MV-4-11 (cell line): Measurements from ENCODE around the gene HM13.
"Not testable (repeated sequence)": the region's sequence is repeated elsewhere in the genome, so short reads cannot be mapped to it uniquely, and the experiment has no call there.

Source experiments
- DNase-seq: peaks from one replicate; lab custom pipeline; 2025; lab: John Stamatoyannopoulos, UW

The HM13 gene

GRCh38 chr20:31500527-31500926 lies 13.7 kb upstream of the HM13 start:
- DNase-seq: no peak

DNA sequence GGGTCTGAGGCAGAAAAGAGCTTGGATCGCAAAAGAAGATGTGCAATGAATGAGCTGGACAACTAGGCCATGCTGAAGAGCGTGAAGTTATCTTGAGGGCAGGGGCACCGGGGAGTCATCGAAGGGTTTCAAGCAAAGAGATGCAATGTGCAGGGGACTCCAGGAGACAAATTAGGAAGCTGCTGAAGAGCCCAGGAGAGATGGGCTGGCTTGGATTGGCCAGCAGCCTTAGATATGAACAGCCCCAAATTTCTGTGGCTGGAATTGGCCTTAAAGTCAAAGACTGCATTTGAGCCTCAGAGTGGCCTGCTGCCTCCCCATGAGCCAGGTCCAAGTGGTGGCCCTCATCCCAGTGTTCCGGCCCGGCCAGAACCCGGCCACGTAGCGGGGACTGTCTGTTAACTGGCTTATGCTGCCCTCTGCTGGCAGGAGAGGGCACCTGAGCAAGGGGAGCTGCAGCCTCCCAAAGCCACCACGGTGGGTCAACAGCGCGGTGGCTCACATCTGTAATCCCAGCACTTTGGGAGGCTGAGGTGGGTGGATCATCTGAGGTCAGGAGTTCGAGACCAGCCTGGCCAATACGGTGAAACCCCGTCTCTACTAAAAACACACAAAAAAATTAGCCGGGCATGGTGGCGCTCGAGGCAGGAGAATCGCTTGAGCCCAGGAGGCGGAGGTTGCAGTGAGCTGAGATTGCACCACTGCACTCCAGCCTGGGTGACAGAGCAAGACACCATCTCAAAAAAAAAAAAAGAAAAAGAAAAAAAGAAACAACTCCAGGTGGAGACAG lies 11.2 kb upstream of the HM13 start:
- peak; percentile 34 for DNase-seq

GRCh38 chr20:31505903-31506302 lies 8.3 kb upstream of the HM13 start:
- DNase-seq: no peak

DNA sequence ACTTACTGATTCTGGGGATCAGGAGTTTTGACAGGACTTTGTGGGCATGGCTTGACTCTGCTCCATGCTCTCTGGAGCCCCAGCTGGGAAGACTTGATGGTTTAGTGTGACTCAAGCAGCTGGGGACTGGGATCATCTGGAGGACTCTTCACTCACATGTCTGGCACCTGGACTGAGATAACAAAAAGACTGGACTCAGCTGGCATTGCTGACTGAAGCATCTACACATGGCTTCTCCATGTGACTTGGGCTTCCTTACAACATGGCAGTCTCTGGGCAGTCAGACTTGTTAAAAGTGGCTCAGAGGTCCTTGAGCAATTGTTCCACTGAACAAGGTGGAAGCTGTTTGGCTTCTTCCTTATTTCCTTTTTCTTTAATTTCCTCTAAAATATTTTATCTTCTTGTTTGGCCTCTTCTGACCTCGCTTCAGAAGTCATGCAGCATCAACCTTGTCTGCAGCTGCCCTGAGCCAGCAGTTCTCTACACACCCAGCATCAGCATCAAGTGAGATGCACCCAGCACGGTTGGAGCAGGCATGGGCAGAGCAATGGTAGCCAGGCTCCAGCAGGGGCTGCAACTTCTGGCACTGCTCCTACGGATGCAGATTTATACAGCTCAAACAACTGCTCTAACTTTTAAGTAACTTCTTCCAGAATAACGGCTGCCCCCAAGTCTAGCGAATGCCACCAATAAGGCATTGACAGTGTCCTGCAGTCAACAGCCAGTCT lies 5.6 kb upstream of the HM13 start:
- DNase-seq: no peak

GRCh38 chr20:31515072-31515774 lies 981 bp downstream of the HM13 start:
- DNase-seq: no peak

DNA sequence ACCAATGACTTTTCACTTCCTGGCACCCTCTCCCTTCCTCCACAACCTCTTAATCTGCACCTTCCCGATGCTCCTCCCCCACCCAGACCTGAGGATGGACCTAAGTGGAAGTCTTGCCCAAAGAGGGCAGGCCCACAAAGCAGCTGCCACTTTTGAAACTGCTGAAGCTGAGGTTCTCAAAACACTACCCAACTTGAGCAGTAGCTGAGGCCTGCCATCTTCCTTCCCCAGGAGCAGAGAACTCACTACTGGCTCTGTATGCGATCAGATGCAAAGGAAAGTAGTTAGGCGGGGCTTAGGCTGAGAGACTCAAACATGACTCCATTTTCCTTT lies 1.5 kb downstream of the HM13 start:
- DNase-seq: peak; percentile 9

GRCh38 chr20:31516166-31516565 lies 1.9 kb downstream of the HM13 start:
- DNase-seq: no peak

DNA sequence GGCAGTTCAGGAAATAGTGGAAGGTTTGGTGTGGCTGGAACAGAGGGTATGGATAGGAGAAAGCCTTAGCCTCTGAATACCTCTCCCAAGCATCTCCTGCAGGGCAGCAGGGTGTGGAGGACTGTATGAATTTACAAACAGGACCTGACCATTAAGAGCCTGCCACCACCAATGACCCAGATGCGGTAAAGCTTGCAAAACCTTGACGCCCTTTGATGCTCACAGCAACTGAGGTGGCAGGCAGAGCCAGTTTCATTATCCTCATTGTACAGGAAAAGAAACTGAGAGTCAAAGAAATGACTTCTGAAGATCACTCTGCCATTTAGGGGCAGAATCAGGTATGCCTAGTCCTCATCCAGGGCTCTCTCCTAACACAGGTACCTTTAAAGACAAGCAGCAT lies 2.4 kb downstream of the HM13 start:
- no peak for DNase-seq

DNA sequence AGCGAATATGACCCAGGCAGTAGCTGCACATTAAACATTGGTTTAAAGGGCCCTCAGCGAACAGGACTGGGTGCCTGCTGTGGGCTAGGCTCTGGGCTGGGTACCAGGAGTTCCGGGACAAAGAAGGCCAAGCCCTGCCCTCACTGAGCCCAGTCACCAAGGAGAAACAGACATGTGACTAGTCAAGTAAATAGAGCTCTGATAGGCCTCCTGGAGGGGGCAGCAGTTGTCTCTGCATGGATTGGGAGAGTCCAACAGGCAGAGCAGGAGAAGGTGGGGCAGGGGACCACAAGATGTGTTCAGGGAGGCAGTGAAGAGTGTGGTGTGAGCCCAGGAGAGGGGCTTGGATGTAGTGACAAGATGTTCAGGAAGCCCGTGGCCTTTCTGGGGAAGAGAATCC lies 3.1 kb downstream of the HM13 start:
- peak; percentile 27 for DNase-seq

DNA sequence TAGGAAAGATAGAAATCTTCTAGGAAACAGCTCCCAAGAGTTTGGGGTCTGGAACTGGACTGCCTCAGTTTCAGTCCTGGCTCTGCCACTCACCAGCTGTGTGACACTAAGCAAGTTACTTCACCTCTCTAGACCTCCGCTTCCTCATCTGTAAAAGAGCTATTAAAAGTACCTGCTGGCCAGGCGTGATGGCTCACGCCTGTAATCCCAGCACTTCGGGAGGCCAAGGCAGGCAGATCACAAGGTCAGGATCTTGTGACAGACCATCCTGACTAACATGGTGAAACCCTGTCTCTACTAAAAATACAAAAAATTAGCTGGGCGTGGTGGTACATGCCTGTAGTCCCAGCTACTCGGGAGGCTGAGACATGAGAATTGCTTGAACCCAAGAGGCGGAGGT lies 7.0 kb downstream of the HM13 start:
- not testable (repeated sequence) for DNase-seq

DNA sequence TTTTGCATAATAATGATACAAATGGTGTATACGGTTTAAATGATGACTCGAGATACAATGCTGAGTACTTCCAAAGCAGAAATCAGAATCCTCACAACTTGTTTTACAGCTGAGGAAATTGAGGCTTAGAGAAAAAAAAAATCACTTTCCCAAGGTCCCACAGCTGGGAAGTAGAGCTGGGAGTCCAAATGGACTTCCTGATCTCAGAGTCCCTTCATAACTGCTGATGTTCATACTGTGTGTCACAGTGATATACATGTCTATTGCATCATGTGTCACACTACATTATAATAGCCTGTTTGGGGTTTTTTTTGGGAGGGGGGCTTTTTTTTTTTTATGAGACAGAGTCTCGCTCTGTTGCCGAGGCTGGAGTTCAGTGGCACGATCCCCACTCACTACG lies 8.5 kb downstream of the HM13 start:
- no peak for DNase-seq

DNA sequence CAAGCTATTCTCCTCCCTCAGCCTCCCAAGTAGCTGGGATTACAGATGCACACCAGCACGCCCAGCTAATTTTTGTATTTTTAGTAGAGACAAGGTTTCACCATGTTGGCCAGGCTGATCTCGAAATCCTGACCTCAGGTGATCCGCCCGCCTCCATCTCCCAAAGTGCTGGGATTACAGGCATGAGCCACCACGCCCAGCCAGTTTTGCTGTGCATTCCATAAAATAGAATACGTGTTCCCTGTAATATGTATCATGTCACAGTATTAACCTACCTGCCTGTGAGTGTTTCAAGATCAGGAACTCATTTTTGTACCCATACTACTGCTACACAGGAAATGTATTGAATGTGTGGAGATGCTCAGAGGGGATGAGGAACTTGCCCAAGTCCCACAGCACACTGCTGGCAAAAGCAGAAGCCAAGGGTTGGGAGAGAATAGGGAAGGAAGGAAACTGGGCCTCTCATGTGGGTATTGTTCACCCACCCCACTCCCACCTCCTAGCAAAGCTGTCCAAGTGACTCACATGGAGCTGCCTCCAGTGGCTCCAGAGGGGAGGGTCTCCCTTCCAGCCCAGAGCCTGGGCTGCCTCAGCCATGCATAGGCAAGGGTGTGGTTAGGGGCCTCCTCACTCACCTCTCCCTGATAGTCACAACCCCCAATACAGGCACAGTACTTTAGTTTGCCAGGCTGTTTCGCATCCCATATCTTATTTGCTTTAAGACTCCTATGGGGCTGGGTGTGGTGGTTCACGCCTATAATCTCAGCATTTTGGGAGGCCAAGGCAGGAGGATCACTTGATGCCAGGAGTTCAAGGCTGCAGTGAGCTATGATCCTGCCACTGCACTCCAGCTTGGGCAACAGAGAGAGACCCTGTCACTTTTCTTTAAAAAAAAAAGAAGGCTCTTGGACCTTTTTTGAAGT lies 9.4 kb downstream of the HM13 start:
- DNase-seq: peak; percentile 93

- no peak for DNase-seq
Measured at GRCh38 chr20:31527266-31527665, 13.0 kb downstream of the HM13 start.

- no peak for DNase-seq
Measured at GRCh38 chr20:31535298-31535697, 21.1 kb downstream of the HM13 start.

DNA sequence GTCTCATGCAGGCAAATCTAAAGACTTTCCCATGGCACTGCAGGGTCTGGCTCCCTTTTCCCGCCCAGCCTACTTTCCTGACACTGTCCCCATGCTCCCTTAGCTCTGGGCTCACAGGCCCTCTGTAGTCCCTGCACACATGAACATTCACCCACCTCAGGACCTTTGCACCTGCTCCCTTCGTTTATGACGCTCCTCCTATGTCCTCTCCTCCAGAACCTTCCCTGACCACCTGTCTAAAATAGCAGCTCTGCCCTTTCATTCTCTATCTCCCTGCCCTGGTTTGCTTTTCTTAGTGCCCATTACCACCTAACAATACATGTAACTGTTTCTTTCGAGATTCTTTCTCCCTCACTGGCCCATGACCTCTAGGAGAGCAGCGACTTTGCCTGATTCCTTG lies 22.3 kb downstream of the HM13 start:
- DNase-seq: no peak

DNA sequence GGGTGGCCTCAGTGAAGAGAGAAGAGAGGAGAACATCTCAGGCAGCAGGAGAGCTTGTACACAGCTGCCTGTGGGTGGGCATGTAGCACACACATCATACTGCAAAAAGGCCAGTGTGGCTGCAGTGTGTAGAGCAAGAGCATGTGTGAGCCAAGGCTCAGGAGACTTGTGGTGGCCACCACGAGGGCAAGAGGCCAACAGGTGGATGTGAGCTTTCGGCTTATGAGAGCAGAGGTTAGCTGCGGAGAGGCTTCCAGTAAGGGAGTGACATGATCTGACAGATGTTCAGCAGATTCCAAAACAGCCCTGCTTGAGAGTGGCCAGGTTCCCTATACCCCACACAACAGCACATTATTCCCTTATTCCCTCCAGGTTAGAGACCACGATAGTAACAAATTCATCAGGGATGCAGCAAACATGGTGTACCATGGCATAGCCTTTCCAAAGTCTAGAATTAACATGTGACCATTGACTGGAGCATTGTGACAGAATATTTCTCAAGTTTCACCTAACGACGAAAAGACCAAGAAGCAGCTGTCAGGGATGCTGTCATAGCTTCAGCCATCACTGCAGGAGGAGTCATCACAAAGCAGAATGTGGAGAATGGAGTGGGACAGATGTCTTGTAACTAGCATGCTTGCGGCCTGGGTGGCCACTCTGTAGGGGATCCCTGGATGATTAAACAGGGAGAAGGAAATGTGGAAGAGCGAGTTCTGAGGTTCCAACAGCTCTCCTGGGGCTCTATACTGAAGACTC lies 23.1 kb downstream of the HM13 start:
- DNase-seq: no peak

DNA sequence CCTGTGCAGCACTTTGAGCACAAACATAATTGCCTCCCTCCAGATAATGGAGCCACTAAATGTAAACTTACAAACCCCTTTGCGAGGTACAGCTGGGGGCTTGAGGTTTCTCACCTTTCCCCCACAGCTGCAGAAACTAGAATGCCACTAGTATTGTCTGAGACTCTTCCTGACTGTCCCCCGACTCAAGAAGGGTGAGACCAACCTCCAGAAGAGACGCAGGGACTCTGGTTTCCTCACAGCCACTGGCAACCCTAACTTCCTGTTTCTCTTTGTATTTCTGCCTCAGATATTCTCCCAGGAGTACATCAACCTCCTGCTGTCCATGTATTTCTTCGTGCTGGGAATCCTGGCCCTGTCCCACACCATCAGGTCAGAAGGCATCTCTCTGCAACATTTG lies 23.6 kb downstream of the HM13 start:
- peak; percentile 56 for DNase-seq

GRCh38 chr20:31538326-31538725 lies 24.1 kb downstream of the HM13 start:
- no peak for DNase-seq

- not testable (repeated sequence) for DNase-seq
Measured at GRCh38 chr20:31539636-31540035, 25.4 kb downstream of the HM13 start.

- no peak for DNase-seq
Measured at GRCh38 chr20:31540406-31540805, 26.2 kb downstream of the HM13 start.

- DNase-seq: peak; percentile 24
Measured at GRCh38 chr20:31542201-31542842, 28.1 kb downstream of the HM13 start.
